ENCODE data around the gene NRTN.

- TF ChIP-seq CTCF (IDR thresholded peaks at IDR 0.05) (no peak), POLR2A (IDR thresholded peaks at IDR 0.05) (no peak)
Observed at GRCh38 chr19:5825178-5825577, 20.3 kb downstream of the NRTN start.

Data from esophagus squamous epithelium (tissue), 4 donors.